Fibroblast of skin of abdomen (primary cell): ENCODE measurements around the gene PDK3.

Source experiments
- DNase-seq: peaks from one replicate; pipeline ENCODE4 v3.0.0-alpha.2; 2013

The PDK3 gene

GRCh38 chrX:24483596-24483995 lies 18.5 kb downstream of the PDK3 start:
- no peak for DNase-seq

- DNase-seq: no peak
Measured at GRCh38 chrX:24485323-24485722, 20.2 kb downstream of the PDK3 start.

GRCh38 chrX:24485976-24486680 lies 21.0 kb downstream of the PDK3 start:
- DNase-seq: no peak

GRCh38 chrX:24487571-24487970 lies 22.5 kb downstream of the PDK3 start:
- DNase-seq: no peak

- no peak for DNase-seq
Measured at GRCh38 chrX:24491741-24492140, 26.7 kb downstream of the PDK3 start.

GRCh38 chrX:24493740-24494581 lies 28.9 kb downstream of the PDK3 start:
- no peak for DNase-seq

- DNase-seq: peak; percentile 67
Measured at GRCh38 chrX:24494647-24495075, 29.6 kb downstream of the PDK3 start.

- DNase-seq: no peak
Measured at GRCh38 chrX:24495700-24496099, 30.6 kb downstream of the PDK3 start.

- no peak for DNase-seq
Measured at GRCh38 chrX:24498181-24498580, 33.1 kb downstream of the PDK3 start.

- DNase-seq: no peak
Measured at GRCh38 chrX:24498975-24499374, 33.9 kb downstream of the PDK3 start.

GRCh38 chrX:24506082-24506481 lies 41.0 kb downstream of the PDK3 start:
- peak; percentile 7 for DNase-seq

GRCh38 chrX:24508375-24508774 lies 43.3 kb downstream of the PDK3 start:
- no peak for DNase-seq

GRCh38 chrX:24513416-24513815 lies 48.3 kb downstream of the PDK3 start:
- DNase-seq: no peak

GRCh38 chrX:24515447-24515846 lies 50.4 kb downstream of the PDK3 start:
- no peak for DNase-seq

GRCh38 chrX:24520472-24520871 lies 55.4 kb downstream of the PDK3 start:
- DNase-seq: no peak

GRCh38 chrX:24525455-24525854 lies 60.4 kb downstream of the PDK3 start:
- no peak for DNase-seq

- no peak for DNase-seq
Measured at GRCh38 chrX:24526616-24527015, 61.5 kb downstream of the PDK3 start.

GRCh38 chrX:24528605-24529004 lies 63.5 kb downstream of the PDK3 start:
- DNase-seq: no peak

- DNase-seq: no peak
Measured at GRCh38 chrX:24536551-24536950, 71.5 kb downstream of the PDK3 start.

- no peak for DNase-seq
Measured at GRCh38 chrX:24542756-24543155, 77.7 kb downstream of the PDK3 start.

GRCh38 chrX:24547961-24548360 lies 82.9 kb downstream of the PDK3 start:
- DNase-seq: no peak

- no peak for DNase-seq
Measured at GRCh38 chrX:24550166-24550565, 85.1 kb downstream of the PDK3 start.

GRCh38 chrX:24553011-24553410 lies 87.9 kb downstream of the PDK3 start:
- DNase-seq: no peak

GRCh38 chrX:24561121-24561520 lies 96.0 kb downstream of the PDK3 start:
- DNase-seq: no peak
